A673 (cell line): ENCODE measurements around the gene VGLL3. TPM values are rescaled to one million over a fixed set of nuclear protein-coding genes. Genes with fewer than 3 reads are reported as not detected.
A peak's percentile ranks its signal among the peaks of the same experiment; 100 is the strongest.

Experiments
- BruUV-seq: library from RNA; stranded (reverse); fragments of 400-500 nt; replicated peaks from 2 replicates; lab custom pipeline; 2021; lab: Mats Ljungman, UMichigan
- CTCF ChIA-PET: fragments of 300-600 bp; sonication (Branson Sonifier 250); formaldehyde crosslinking; loops from one replicate; lab custom pipeline; 2022; ENCODE audit warnings: antibody characterized with exemption; lab: Charles Lee
- POLR2A ChIA-PET: fragments of 300-600 bp; sonication (Branson Sonifier 250); formaldehyde crosslinking; loops from one replicate; lab custom pipeline; 2022; ENCODE audit warnings: antibody characterized with exemption; ENCODE audit not compliant: low non-redundant PET; lab: Charles Lee
- DNase-seq: peaks from one replicate; pipeline ENCODE4 v3.0.0-alpha.2; 2015; ENCODE audit warnings: low spot score
- H3K27ac ChIP-seq: fragments of 200-600 bp; sonication (generic); 2 replicates; pipeline ENCODE4 v1.5.1; 2016; ENCODE audit warnings: mixed run types, low read depth, mild to moderate bottlenecking, mixed read lengths, antibody characterized with exemption, low read length; ENCODE audit not compliant: poor library complexity, severe bottlenecking
- H3K27me3 ChIP-seq: fragments of 200-600 bp; sonication (generic); replicated peaks from 2 replicates; pipeline ENCODE4 v1.6.1; 2017; ENCODE audit warnings: mixed run types, low read depth, mild to moderate bottlenecking, mixed read lengths, antibody characterized with exemption, low read length; ENCODE audit not compliant: insufficient read depth, poor library complexity
- H3K36me3 ChIP-seq: fragments of 200-600 bp; sonication (generic); 2 replicates; pipeline ENCODE4 v1.6.1; 2016; ENCODE audit warnings: mixed run types, mild to moderate bottlenecking, mixed read lengths, antibody characterized with exemption, low read length; ENCODE audit not compliant: insufficient read depth, poor library complexity, severe bottlenecking
- H3K4me1 ChIP-seq: fragments of 200-600 bp; sonication (generic); 2 replicates; pipeline ENCODE4 v1.6.1; 2017; ENCODE audit warnings: mixed run types, mild to moderate bottlenecking, mixed read lengths, antibody characterized with exemption, low read length; ENCODE audit not compliant: insufficient read depth, poor library complexity, severe bottlenecking
- H3K4me3 ChIP-seq: fragments of 200-600 bp; sonication (generic); 2 replicates; pipeline ENCODE4 v1.5.1; 2016; ENCODE audit warnings: low read depth, mixed run types, mild to moderate bottlenecking, mixed read lengths, low read length; ENCODE audit not compliant: poor library complexity, severe bottlenecking
- H3K9me3 ChIP-seq: fragments of 200-600 bp; sonication (generic); 2 replicates; pipeline ENCODE4 v1.6.1; 2016; ENCODE audit warnings: mixed run types, low read depth, mild to moderate bottlenecking, mixed read lengths, antibody characterized with exemption, low read length; ENCODE audit not compliant: poor library complexity, severe bottlenecking
- EZH2 ChIP-seq: fragments of 200-600 bp; sonication (generic); IDR thresholded peaks from 2 replicates; pipeline ENCODE4 v1.6.1; 2017; ENCODE audit warnings: borderline replicate concordance, low read depth, mild to moderate bottlenecking, mixed read lengths, antibody characterized with exemption, low read length; ENCODE audit not compliant: poor library complexity, severe bottlenecking
- intact Hi-C: fragments of 100-400 bp; cut with micrococcal nuclease; formaldehyde crosslinking; loops from one replicate; pipeline ENCODE4 v1.10.0; 2022; ENCODE audit not compliant: unreplicated experiment
- total RNA-seq: library from RNA; stranded (reverse); gene quantifications from 2 replicates; pipeline ENCODE4 v1.2.3, GENCODE V29; 2021
- TF ChIP-seq, protein P1 (sequence below): fragments of 300-800, 200-600 bp; sonication (generic); conservative IDR thresholded peaks from 2 replicates; pipeline ENCODE4 v1.5.1; 2017; ENCODE audit warnings: low read depth, mild to moderate bottlenecking, antibody characterized with exemption, low read length, moderate library complexity, mixed read lengths

Gene VGLL3
- total RNA-seq, 1 experiment from 2014 or later = 26.8 TPM

DNA sequence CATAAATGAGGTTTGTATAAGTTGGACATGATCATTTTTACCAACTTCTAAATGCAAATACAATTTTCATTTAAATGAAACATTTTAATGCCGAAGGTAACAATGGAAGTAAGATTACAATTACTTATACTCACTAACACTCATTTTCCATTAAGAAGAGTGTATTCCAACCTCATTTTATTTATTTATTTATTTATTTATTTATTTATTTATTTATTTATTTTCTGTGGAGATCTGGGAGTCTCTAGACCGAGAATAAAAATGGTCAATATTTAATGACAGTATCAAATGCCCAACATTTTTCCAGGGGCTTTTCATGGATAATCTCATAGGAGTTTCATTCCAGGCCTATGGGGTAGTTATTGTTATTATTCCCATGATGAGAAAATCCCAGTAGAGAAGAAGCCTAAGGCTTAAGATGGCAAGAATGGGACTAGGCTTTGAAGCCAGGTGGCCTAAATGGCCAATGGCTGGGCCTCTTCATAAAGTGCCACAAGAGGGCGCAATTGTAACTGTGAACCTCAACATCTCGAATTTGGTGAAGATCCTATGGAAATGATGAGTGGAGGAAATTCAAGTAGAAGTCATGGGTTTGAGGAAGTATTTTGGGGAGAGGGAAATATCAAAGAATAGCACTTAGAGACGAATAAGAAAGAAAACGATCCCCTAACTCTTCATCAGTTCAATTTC is 21.3 kb downstream of the VGLL3 start:
- TF ChIP-seq EZH2 = no peak
- TF ChIP-seq, protein P1, sequence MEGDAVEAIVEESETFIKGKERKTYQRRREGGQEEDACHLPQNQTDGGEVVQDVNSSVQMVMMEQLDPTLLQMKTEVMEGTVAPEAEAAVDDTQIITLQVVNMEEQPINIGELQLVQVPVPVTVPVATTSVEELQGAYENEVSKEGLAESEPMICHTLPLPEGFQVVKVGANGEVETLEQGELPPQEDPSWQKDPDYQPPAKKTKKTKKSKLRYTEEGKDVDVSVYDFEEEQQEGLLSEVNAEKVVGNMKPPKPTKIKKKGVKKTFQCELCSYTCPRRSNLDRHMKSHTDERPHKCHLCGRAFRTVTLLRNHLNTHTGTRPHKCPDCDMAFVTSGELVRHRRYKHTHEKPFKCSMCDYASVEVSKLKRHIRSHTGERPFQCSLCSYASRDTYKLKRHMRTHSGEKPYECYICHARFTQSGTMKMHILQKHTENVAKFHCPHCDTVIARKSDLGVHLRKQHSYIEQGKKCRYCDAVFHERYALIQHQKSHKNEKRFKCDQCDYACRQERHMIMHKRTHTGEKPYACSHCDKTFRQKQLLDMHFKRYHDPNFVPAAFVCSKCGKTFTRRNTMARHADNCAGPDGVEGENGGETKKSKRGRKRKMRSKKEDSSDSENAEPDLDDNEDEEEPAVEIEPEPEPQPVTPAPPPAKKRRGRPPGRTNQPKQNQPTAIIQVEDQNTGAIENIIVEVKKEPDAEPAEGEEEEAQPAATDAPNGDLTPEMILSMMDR = peak; percentile 93
- Histone ChIP-seq H3K27ac (no peak overlapping the region), H3K4me3 (no peak overlapping the region), H3K36me3 (no peaks in the 10 kb centered on the region), H3K9me3 (no peaks in the 10 kb centered on the region), H3K4me1 (peaks cover 15% of the 10 kb centered on the region), H3K27me3 (no peaks in the 10 kb centered on the region)
- BruUV-seq = no TSS peak
- ChIA-PET POLR2A (no interaction called here), CTCF (interaction anchor here (0.6 kb wide), 1 partner anchor 229 kb away, joined by 4 read pairs; no protein-coding TSS in a partner anchor)
- DNase-seq = peak; percentile 83
- intact Hi-C loops = loop anchor here (2.0 to 10.0 kb wide), 4 partner anchors 113 to 1035 kb away; no protein-coding TSS in a partner anchor

- POLR2A ChIA-PET = interaction anchor here (0.6 kb wide), 1 partner anchor 22 kb away, joined by 10 read pairs; the partner anchor contains the start of gene VGLL3
- no peak for TF ChIP-seq EZH2
- TF ChIP-seq, protein P1 = no peak
These were observed 22.6 kb downstream of the VGLL3 start for GRCh38 chr3:86968244-86968932.

DNA sequence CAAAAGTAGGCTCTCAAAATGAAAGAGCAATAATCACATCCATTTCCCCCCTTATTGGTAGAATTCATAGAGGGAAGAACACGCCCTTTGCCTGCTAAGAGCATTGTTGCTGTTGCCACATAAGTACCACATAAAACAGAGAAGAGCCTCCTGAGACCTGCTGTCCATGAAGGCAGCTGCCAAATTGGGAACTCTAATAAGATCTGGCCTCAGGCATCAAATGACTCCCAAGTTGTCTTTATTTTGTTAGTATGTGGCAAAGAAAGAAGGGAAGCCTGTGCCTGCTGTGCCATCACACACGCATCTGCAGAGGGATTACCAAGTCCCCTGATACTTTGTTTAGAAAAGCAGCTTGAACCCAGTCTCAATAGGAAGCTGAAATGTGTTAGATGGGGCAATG is 23.9 kb downstream of the VGLL3 start:
- Histone ChIP-seq H3K9me3 (no peaks in the 10 kb centered on the region), H3K27ac (peak overlapping the region; percentile 47), H3K4me3 (no peak overlapping the region), H3K27me3 (no peaks in the 10 kb centered on the region), H3K4me1 (peaks cover 15% of the 10 kb centered on the region), H3K36me3 (no peaks in the 10 kb centered on the region)
- no TSS peak for BruUV-seq
- intact Hi-C loops = loop anchor here (5.0 to 10.0 kb wide), 3 partner anchors 185 to 1038 kb away; no protein-coding TSS in a partner anchor
- ChIA-PET POLR2A (interaction anchor here (0.6 kb wide), 2 partner anchors 200 to 211 kb away, joined by 3 read pairs; no protein-coding TSS in a partner anchor), CTCF (interaction anchor here (0.5 kb wide), 1 partner anchor 604 kb away, joined by 5 read pairs; no protein-coding TSS in a partner anchor)
- DNase-seq = peak; percentile 81
- TF ChIP-seq EZH2 = no peak
- TF ChIP-seq, protein P1 = no peak

More at GRCh38 chr3:86968244-86968932, 22.6 kb downstream of the VGLL3 start:
- no peaks in the 10 kb centered on the region for H3K36me3 ChIP-seq
- no peaks in the 10 kb centered on the region for H3K27me3 ChIP-seq
- intact Hi-C loops = loop anchor here (5.0 to 10.0 kb wide), 3 partner anchors 186 to 1036 kb away; no protein-coding TSS in a partner anchor
- no peak overlapping the region for H3K27ac ChIP-seq
- no peaks in the 10 kb centered on the region for H3K9me3 ChIP-seq
- no peak for DNase-seq
- BruUV-seq = no TSS peak
- H3K4me3 ChIP-seq = no peak overlapping the region
- H3K4me1 ChIP-seq = peaks cover 15% of the 10 kb centered on the region
- CTCF ChIA-PET = interaction anchor here (1.1 kb wide), 1 partner anchor 115 kb away, joined by 6 read pairs; no protein-coding TSS in a partner anchor
